Activated CD4-positive, alpha-beta memory T cell treated with anti-CD3 and anti-CD28 coated beads for 36 hours (primary cell): Measurements from ENCODE around the gene C1orf167. TPM values are rescaled to one million over a fixed set of nuclear protein-coding genes. Genes with fewer than 3 reads are reported as not detected.
A peak's percentile ranks its signal among the peaks of the same experiment; 100 is the strongest.

Experiments
- CTCF ChIA-PET: fragments of 350-600 bp; sonication (Branson Sonifier 250); formaldehyde crosslinking; loops from one replicate; lab custom pipeline; 2021; ENCODE audit warnings: antibody characterized with exemption, inconsistent platforms; lab: Charles Lee
- POLR2A ChIA-PET: fragments of 350-600 bp; sonication (Branson Sonifier 250); formaldehyde crosslinking; loops from one replicate; lab custom pipeline; 2021; ENCODE audit warnings: antibody characterized with exemption; lab: Charles Lee
- DNase-seq: peaks from one replicate; pipeline ENCODE4 v3.0.0-alpha.2; 2020
- H3K27ac Mint-ChIP-seq: one replicate; pipeline ENCODE4 v1.8.0; 2021; ENCODE audit warnings: mixed read lengths
- H3K27me3 Mint-ChIP-seq: one replicate; pipeline ENCODE4 v1.8.0; 2021; ENCODE audit warnings: mixed read lengths
- H3K36me3 Mint-ChIP-seq: one replicate; pipeline ENCODE4 v1.8.0; 2021; ENCODE audit warnings: mixed read lengths
- H3K4me1 Mint-ChIP-seq: one replicate; pipeline ENCODE4 v1.8.0; 2021; ENCODE audit warnings: low read depth, mixed read lengths
- H3K4me3 Mint-ChIP-seq: one replicate; pipeline ENCODE4 v1.8.0; 2021; ENCODE audit warnings: mild to moderate bottlenecking, mixed read lengths
- H3K9me3 Mint-ChIP-seq: one replicate; pipeline ENCODE4 v1.8.0; 2021; ENCODE audit warnings: mixed read lengths
- intact Hi-C: fragments of 100-400 bp; cut with micrococcal nuclease; formaldehyde crosslinking; loops from one replicate; pipeline ENCODE4 v1.15.1; 2023
- total RNA-seq, 2 experiments: library from RNA; stranded (reverse); gene quantifications; one replicate each; pipeline ENCODE4 v1.2.3, GENCODE V29; 2021

The C1orf167 gene
- total RNA-seq, 2 experiments from 2014 or later, result not detected

- intact Hi-C loops, result no loop called here
- H3K27me3 Mint-ChIP-seq, result no peaks in the 10 kb centered on the region
- ChIA-PET POLR2A (no interaction called here), CTCF (no interaction called here)
- H3K9me3 Mint-ChIP-seq, result no peaks in the 10 kb centered on the region
- no peaks in the 10 kb centered on the region for H3K36me3 Mint-ChIP-seq
- H3K4me1 Mint-ChIP-seq, result no peaks in the 10 kb centered on the region
- DNase-seq, result no peak
- H3K4me3 Mint-ChIP-seq, result no peak overlapping the region
- H3K27ac Mint-ChIP-seq, result no peak overlapping the region
These were observed 17.9 kb downstream of the C1orf167 start for GRCh38 chr1:11779715-11780379.

- no peak overlapping the region for H3K4me3 Mint-ChIP-seq
- no peak overlapping the region for H3K27ac Mint-ChIP-seq
- ChIA-PET POLR2A (no interaction called here), CTCF (no interaction called here)
- intact Hi-C loops, result no loop called here
- H3K27me3 Mint-ChIP-seq, result no peaks in the 10 kb centered on the region
- H3K4me1 Mint-ChIP-seq, result no peaks in the 10 kb centered on the region
- DNase-seq, result no peak
- H3K9me3 Mint-ChIP-seq, result no peaks in the 10 kb centered on the region
- no peaks in the 10 kb centered on the region for H3K36me3 Mint-ChIP-seq
These were observed 18.6 kb downstream of the C1orf167 start for GRCh38 chr1:11780380-11781147.

- H3K27ac Mint-ChIP-seq, result no peak overlapping the region
- ChIA-PET CTCF (no interaction called here), POLR2A (no interaction called here)
- no peaks in the 10 kb centered on the region for H3K36me3 Mint-ChIP-seq
- intact Hi-C loops, result no loop called here
- no peak overlapping the region for H3K4me3 Mint-ChIP-seq
- H3K27me3 Mint-ChIP-seq, result no peaks in the 10 kb centered on the region
- no peaks in the 10 kb centered on the region for H3K9me3 Mint-ChIP-seq
- DNase-seq, result no peak
- H3K4me1 Mint-ChIP-seq, result no peaks in the 10 kb centered on the region
These were observed 19.3 kb downstream of the C1orf167 start for GRCh38 chr1:11781297-11781696.

- Mint-ChIP-seq H3K36me3 (no peaks in the 10 kb centered on the region), H3K4me3 (no peak overlapping the region), H3K4me1 (no peaks in the 10 kb centered on the region), H3K27ac (no peak overlapping the region), H3K9me3 (no peaks in the 10 kb centered on the region), H3K27me3 (no peaks in the 10 kb centered on the region)
- intact Hi-C loops, result no loop called here
- ChIA-PET POLR2A (no interaction called here), CTCF (no interaction called here)
- DNase-seq, result no peak
These were observed 20.2 kb downstream of the C1orf167 start for GRCh38 chr1:11782127-11782708.

GRCh38 chr1:11783556-11783955 lies 21.6 kb downstream of the C1orf167 start:
- Mint-ChIP-seq H3K4me3 (no peak overlapping the region), H3K36me3 (no peaks in the 10 kb centered on the region), H3K9me3 (no peaks in the 10 kb centered on the region), H3K27me3 (no peaks in the 10 kb centered on the region), H3K4me1 (no peaks in the 10 kb centered on the region), H3K27ac (no peak overlapping the region)
- intact Hi-C loops, result no loop called here
- ChIA-PET POLR2A (no interaction called here), CTCF (no interaction called here)
- no peak for DNase-seq

GRCh38 chr1:11784256-11784992 lies 22.4 kb downstream of the C1orf167 start:
- intact Hi-C loops, result no loop called here
- POLR2A ChIA-PET, result no interaction called here
- no peak overlapping the region for H3K27ac Mint-ChIP-seq

GRCh38 chr1:11784993-11785769 lies 23.2 kb downstream of the C1orf167 start:
- peak; percentile 61 for DNase-seq
- Mint-ChIP-seq H3K4me1 (no peaks in the 10 kb centered on the region), H3K27ac (no peak overlapping the region), H3K9me3 (no peaks in the 10 kb centered on the region), H3K27me3 (no peaks in the 10 kb centered on the region), H3K4me3 (no peak overlapping the region), H3K36me3 (no peaks in the 10 kb centered on the region)
- CTCF ChIA-PET, result interaction anchor here (0.9 to 1.5 kb wide), 4 partner anchors 9 to 114 kb away, joined by 3 to 4 read pairs (median 4); partner anchors contain the start of gene AGTRAP
- intact Hi-C loops, result no loop called here
- POLR2A ChIA-PET, result interaction anchor here (0.9 kb wide), 1 partner anchor 125 kb away, joined by 3 read pairs; no protein-coding TSS in a partner anchor

More at GRCh38 chr1:11784256-11784992, 22.4 kb downstream of the C1orf167 start:
- DNase-seq, result no peak
- CTCF ChIA-PET, result interaction anchor here (1.2 to 1.5 kb wide), 2 partner anchors 10 to 115 kb away, joined by 3 to 4 read pairs; no protein-coding TSS in a partner anchor
- Mint-ChIP-seq H3K4me3 (no peak overlapping the region), H3K4me1 (no peaks in the 10 kb centered on the region), H3K27me3 (no peaks in the 10 kb centered on the region), H3K36me3 (no peaks in the 10 kb centered on the region), H3K9me3 (no peaks in the 10 kb centered on the region)

- ChIA-PET CTCF (interaction anchor here (0.6 to 1.5 kb wide), 4 partner anchors 8 to 75 kb away, joined by 3 to 4 read pairs (median 4); partner anchors contain the start of gene AGTRAP), POLR2A (interaction anchor here (0.9 kb wide), 1 partner anchor 124 kb away, joined by 5 read pairs; no protein-coding TSS in a partner anchor)
- no peak overlapping the region for H3K4me3 Mint-ChIP-seq
- no peak for DNase-seq
- no peaks in the 10 kb centered on the region for H3K4me1 Mint-ChIP-seq
- H3K36me3 Mint-ChIP-seq, result no peaks in the 10 kb centered on the region
- intact Hi-C loops, result no loop called here
- H3K27ac Mint-ChIP-seq, result no peak overlapping the region
- no peaks in the 10 kb centered on the region for H3K9me3 Mint-ChIP-seq
- no peaks in the 10 kb centered on the region for H3K27me3 Mint-ChIP-seq
These were observed 24.2 kb downstream of the C1orf167 start for GRCh38 chr1:11786168-11786567.

GRCh38 chr1:11787251-11787803 lies 25.3 kb downstream of the C1orf167 start:
- DNase-seq, result no peak
- H3K27ac Mint-ChIP-seq, result no peak overlapping the region
- ChIA-PET CTCF (no interaction called here), POLR2A (interaction anchor here (1.0 kb wide), 1 partner anchor 120 kb away, joined by 3 read pairs; no protein-coding TSS in a partner anchor)
- no peak overlapping the region for H3K4me3 Mint-ChIP-seq
- H3K36me3 Mint-ChIP-seq, result peaks cover 1% of the 10 kb centered on the region
- no peaks in the 10 kb centered on the region for H3K4me1 Mint-ChIP-seq
- intact Hi-C loops, result no loop called here
- H3K27me3 Mint-ChIP-seq, result no peaks in the 10 kb centered on the region
- no peaks in the 10 kb centered on the region for H3K9me3 Mint-ChIP-seq

GRCh38 chr1:11787804-11788436 lies 25.9 kb downstream of the C1orf167 start:
- Mint-ChIP-seq H3K27ac (no peak overlapping the region), H3K27me3 (no peaks in the 10 kb centered on the region), H3K36me3 (peaks cover 1% of the 10 kb centered on the region), H3K4me3 (no peak overlapping the region), H3K4me1 (no peaks in the 10 kb centered on the region), H3K9me3 (no peaks in the 10 kb centered on the region)
- DNase-seq, result no peak
- intact Hi-C loops, result no loop called here
- ChIA-PET POLR2A (interaction anchor here (1.0 kb wide), 1 partner anchor 120 kb away, joined by 3 read pairs; no protein-coding TSS in a partner anchor), CTCF (no interaction called here)
